LNCaP clone FGC (cell line): ENCODE data around the gene NSUN7.

ENCODE experiments used
- DNase-seq: peaks from one replicate; pipeline ENCODE4 v3.0.0-alpha.2; 2011; ENCODE audit warnings: low read depth
- H3K4me3 ChIP-seq: 2 replicates; pipeline ENCODE4 v1.5.1; 2011; ENCODE audit warnings: mild to moderate bottlenecking, low read depth, low read length, control low read depth
- TF ChIP-seq, protein P1 (sequence below): IDR thresholded peaks from 2 replicates; pipeline ENCODE4 v1.5.1; 2012; ENCODE audit warnings: mild to moderate bottlenecking; ENCODE audit not compliant: control insufficient read depth, insufficient read depth; ENCODE audit errors: extremely low read depth

NSUN7 gene

DNA sequence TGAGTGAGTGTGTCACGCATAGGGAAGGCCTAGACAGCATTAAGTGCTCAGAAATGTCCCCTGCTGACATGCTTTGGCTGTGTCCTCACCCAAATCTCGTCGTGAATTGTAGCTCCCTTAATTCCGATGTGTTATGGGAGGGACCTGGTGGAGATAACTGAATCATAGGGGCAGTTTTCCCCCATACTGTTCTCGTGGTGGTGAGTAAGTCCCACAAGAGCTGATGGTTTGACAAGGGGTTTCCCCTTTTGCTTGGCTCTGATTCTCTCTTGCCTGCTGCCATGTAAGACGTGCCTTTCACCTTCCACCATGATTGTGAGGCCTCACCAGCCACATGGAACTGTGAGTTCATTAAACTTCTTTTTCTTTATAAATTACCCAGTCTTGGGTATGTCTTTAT lies 78.0 kb downstream of the NSUN7 start:
- no peak overlapping the region for H3K4me3 ChIP-seq
- DNase-seq = no peak
- TF ChIP-seq, protein P1, sequence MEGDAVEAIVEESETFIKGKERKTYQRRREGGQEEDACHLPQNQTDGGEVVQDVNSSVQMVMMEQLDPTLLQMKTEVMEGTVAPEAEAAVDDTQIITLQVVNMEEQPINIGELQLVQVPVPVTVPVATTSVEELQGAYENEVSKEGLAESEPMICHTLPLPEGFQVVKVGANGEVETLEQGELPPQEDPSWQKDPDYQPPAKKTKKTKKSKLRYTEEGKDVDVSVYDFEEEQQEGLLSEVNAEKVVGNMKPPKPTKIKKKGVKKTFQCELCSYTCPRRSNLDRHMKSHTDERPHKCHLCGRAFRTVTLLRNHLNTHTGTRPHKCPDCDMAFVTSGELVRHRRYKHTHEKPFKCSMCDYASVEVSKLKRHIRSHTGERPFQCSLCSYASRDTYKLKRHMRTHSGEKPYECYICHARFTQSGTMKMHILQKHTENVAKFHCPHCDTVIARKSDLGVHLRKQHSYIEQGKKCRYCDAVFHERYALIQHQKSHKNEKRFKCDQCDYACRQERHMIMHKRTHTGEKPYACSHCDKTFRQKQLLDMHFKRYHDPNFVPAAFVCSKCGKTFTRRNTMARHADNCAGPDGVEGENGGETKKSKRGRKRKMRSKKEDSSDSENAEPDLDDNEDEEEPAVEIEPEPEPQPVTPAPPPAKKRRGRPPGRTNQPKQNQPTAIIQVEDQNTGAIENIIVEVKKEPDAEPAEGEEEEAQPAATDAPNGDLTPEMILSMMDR = no peak

DNA sequence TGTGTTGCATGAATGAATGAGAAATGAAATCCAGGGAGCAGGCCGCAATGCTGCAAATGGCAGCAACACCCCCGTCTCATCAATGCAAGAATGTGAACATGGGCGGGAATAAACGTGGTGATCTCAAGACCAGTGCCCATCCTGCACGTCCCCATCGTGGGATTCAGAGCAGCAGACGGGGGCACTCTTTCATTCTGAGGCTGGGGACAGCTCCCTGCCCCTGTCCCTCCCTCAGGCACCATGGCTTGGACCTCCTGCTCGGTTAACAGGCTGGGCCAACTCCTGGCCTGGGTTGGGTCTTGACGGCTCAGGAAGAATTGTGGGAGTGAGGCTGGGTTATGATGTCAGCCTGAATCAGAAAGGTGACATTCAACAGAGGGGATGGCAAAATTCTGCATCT lies 78.9 kb downstream of the NSUN7 start:
- TF ChIP-seq, protein P1 = no peak
- no peak overlapping the region for H3K4me3 ChIP-seq
- no peak for DNase-seq

DNA sequence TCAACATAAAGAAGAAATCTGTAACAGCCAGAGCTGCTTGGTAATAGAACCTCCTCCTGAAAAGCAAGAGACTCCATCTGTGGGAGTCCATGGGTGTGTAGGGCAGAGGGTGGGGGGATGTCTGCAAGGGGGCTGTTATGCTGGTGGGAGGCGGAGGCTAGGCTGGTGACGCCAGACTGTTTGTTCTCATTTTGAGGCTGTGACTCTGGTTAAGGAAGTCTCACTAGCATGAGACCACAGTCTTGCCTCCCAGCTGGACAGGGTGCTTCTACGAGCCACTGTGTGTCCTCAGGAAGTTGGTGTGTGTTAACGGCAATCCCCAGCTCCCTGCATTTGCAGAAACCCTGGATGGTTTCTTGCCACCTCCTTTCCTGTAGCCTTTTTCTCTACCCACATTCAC lies 79.8 kb downstream of the NSUN7 start:
- TF ChIP-seq, protein P1 = no peak
- H3K4me3 ChIP-seq = no peak overlapping the region
- DNase-seq = no peak

DNA sequence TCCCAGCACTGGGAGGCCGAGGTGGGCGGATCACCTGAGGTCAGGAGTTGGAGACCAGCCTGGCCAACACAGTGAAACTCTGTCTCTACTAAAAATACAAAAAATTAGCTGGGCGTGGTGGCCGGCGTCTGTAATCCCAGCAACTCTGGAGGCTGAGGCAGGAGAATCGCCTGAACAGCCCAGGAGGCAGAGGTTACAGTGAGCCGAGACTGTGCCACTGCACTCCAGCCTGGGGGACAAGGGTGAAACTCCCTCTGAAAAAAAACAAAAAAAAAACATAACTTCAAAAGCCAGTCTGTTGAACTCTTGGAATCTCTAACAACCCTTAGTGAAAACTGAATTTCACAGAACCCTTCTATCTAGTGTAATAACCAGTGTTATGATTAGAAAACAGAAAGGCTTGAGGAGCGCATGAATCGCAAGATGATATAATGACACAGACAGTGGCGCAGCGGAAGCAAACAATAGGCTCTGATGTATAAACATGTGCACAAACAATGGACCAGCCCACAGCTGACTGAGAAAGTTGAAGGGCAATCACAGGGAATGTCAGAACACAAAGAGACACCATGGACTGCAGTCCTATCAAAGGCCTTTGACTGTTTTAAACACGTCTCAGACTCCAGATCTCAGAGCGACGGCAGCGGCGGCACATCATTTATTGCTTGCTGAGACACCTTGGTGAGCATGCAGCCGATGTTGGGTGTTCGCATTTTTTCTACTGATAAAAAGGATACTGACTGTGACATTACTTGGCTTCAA lies 81.6 kb downstream of the NSUN7 start:
- H3K4me3 ChIP-seq = no peak overlapping the region
- DNase-seq = no peak
- TF ChIP-seq, protein P1 = no peak

DNA sequence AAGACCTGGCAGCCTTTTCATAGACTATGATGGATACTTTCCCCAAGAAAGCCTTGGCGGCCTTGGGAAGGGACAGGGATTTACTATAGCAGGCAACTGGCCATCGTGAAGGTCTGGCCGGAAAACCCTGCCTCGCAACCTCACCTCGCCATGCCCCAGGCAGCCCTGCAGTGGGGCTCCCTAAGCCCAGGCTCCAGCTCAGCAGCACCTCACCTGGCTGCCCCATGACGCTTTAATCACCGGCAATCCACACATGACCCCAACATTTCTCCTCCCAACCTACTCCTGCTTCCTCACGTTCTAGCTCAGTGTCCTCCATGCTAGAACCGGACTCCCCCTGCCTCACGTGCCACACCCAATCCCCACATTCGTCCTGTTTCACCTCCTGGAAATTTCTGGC lies 82.4 kb downstream of the NSUN7 start:
- no peak for DNase-seq
- TF ChIP-seq, protein P1 = no peak
- no peak overlapping the region for H3K4me3 ChIP-seq

DNA sequence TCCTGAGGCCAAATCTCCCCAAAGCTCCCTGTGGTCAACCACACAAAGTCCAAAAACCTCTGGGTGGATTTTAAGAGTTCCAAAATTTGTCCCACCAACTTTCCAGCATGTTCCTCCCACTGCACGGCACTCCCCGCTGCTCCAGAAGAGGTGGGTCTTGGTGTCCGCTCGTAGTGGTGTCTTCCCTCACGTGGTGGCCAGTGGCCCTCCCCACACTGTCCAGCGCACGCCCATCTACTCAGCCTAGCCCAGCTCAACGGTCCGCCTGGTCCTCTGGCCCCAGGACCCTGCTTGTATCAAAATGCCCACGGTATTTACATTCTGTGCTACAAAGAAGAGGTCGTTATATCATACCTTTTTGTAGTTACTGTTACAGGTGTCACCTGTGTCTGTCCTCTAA lies 83.5 kb downstream of the NSUN7 start:
- no peak overlapping the region for H3K4me3 ChIP-seq
- TF ChIP-seq, protein P1 = no peak
- no peak for DNase-seq
